CD8-positive, alpha-beta memory T cell (primary cell): ENCODE results near the gene CRMP1. TPM values are rescaled to one million over a fixed set of nuclear protein-coding genes. Genes with fewer than 3 reads are reported as not detected.

Experiments used
- CTCF ChIA-PET: fragments of 350-600 bp; sonication (Branson Sonifier 250); formaldehyde crosslinking; loops from one replicate; lab custom pipeline; 2021; ENCODE audit warnings: antibody characterized with exemption; lab: Charles Lee
- POLR2A ChIA-PET: fragments of 350-600 bp; sonication (Branson Sonifier 250); formaldehyde crosslinking; loops from one replicate; lab custom pipeline; 2021; ENCODE audit warnings: antibody characterized with exemption; lab: Charles Lee
- DNase-seq, 5 donors: peaks; one replicate each; pipeline versions ENCODE4 v3.0.0 to v3.0.0-alpha.2; 2020 to 2022; ENCODE audit warnings: mixed read lengths in 1 of 5
- H3K27ac ChIP-seq: one replicate; pipeline ENCODE4 v1.7.0; 2013; ENCODE audit warnings: low read depth, mild to moderate bottlenecking, low read length, moderate library complexity
- H3K27me3 ChIP-seq: 2 replicates; pipeline ENCODE4 v1.7.0; 2013; ENCODE audit warnings: low read length, mild to moderate bottlenecking; ENCODE audit not compliant: insufficient read depth, poor library complexity, severe bottlenecking
- H3K36me3 ChIP-seq: 2 replicates; pipeline ENCODE4 v1.7.0; 2013; ENCODE audit warnings: mild to moderate bottlenecking, low read length, moderate library complexity; ENCODE audit not compliant: insufficient read depth
- H3K4me1 ChIP-seq: 2 replicates; pipeline ENCODE4 v1.7.0; 2013; ENCODE audit warnings: mild to moderate bottlenecking, low read length, moderate library complexity; ENCODE audit not compliant: insufficient read depth
- H3K4me3 ChIP-seq: 2 replicates; pipeline ENCODE4 v1.7.0; 2013; ENCODE audit warnings: mild to moderate bottlenecking, low read length
- H3K9me3 ChIP-seq: 2 replicates; pipeline ENCODE4 v1.7.0; 2013; ENCODE audit warnings: mild to moderate bottlenecking, low read length
- H3K27ac Mint-ChIP-seq, 8 donors: one replicate each; pipeline ENCODE4 v1.8.0; 2020 to 2021; ENCODE audit warnings: mixed read lengths in 8 of 8, mild to moderate bottlenecking in 6 of 8, inconsistent platforms in 3 of 8, moderate library complexity in 3 of 8
- H3K27me3 Mint-ChIP-seq, 2 donors: one replicate each; pipeline ENCODE4 v1.8.0; 2020 to 2021; ENCODE audit warnings: mixed read lengths in 2 of 2, mild to moderate bottlenecking in 1 of 2, moderate library complexity in 1 of 2
- H3K36me3 Mint-ChIP-seq, 3 donors: one replicate each; pipeline ENCODE4 v1.8.0; 2020 to 2021; ENCODE audit warnings: mixed read lengths in 3 of 3, inconsistent platforms in 1 of 3, mild to moderate bottlenecking in 1 of 3
- H3K4me1 Mint-ChIP-seq, 3 donors: one replicate each; pipeline ENCODE4 v1.8.0; 2020 to 2021; ENCODE audit warnings: mixed read lengths in 3 of 3, inconsistent platforms in 1 of 3, mild to moderate bottlenecking in 1 of 3
- H3K4me3 Mint-ChIP-seq, 7 donors: one replicate each; pipeline ENCODE4 v1.8.0; 2020 to 2021; ENCODE audit warnings: mixed read lengths in 7 of 7, mild to moderate bottlenecking in 6 of 7, moderate library complexity in 4 of 7, inconsistent platforms in 2 of 7
- H3K9me3 Mint-ChIP-seq, 5 donors: one replicate each; pipeline ENCODE4 v1.8.0; 2020 to 2022; ENCODE audit warnings: mixed read lengths in 5 of 5, mild to moderate bottlenecking in 3 of 5, moderate library complexity in 2 of 5, inconsistent platforms in 1 of 5
- polyA plus RNA-seq: library from polyadenylated mRNA; unstranded; fragments of 300-500 nt; fragmentation: Illumina TruSeq; gene quantifications from one replicate; pipeline ENCODE4 v1.2.3, GENCODE V29; 2021
- total RNA-seq, 2 experiments: library from RNA; stranded (reverse); gene quantifications; one replicate each; pipeline ENCODE4 v1.2.3, GENCODE V29; 2021

Gene CRMP1
- total and polyA plus RNA-seq, 3 experiments from 2014 or later: 0.10 TPM; not detected in 2

GRCh38 chr4:5930456-5930855, 37.6 kb upstream of the CRMP1 start:
- H3K9me3 ChIP-seq: no peaks in the 10 kb centered on the region
- DNase-seq: no peak
- no peak overlapping the region for H3K27ac ChIP-seq
- no peaks in the 10 kb centered on the region for H3K36me3 ChIP-seq
- Mint-ChIP-seq H3K36me3 (no peaks in the 10 kb centered on the region), H3K4me3 (no peak overlapping the region), H3K9me3 (no peaks in the 10 kb centered on the region), H3K4me1 (no peaks in the 10 kb centered on the region), H3K27ac (no peak overlapping the region), H3K27me3 (peaks cover 5 to 11% of the 10 kb centered on the region in 2 donors)
- H3K4me3 ChIP-seq: no peak overlapping the region
- ChIA-PET CTCF (interaction anchor here (1.2 kb wide), 1 partner anchor 10 kb away, joined by 3 read pairs; no protein-coding TSS in a partner anchor), POLR2A (no interaction called here)
- no peaks in the 10 kb centered on the region for H3K4me1 ChIP-seq
- H3K27me3 ChIP-seq: no peaks in the 10 kb centered on the region

DNA sequence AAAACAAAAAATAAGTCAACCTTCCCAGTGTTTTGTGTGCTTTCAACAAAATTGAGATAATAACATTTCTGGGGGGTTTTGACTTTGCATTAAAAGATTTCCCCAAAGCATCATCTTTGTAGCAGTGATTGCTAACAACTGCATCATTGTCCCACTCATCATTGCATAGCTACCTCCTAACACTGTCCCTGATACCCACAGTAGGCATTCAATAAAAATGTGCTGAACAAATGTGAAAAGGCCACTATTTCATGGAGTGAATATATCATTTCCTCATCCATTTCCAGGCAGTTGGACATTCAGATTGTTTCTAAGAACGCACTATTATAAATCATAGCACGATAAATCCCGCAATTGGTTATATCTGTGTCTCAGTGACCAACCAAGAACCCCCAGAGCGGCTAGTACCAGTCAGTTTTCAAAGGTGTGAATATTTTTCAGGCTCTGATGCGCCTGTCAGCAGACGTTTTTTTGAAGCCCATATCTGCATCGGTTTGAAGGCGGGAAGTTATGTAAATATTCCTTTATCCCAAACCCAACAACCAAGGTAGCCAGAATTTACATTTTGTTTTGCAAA, 36.0 kb upstream of the CRMP1 start:
- DNase-seq: no peak
- no peak overlapping the region for H3K4me3 ChIP-seq
- Mint-ChIP-seq H3K4me3 (no peak overlapping the region), H3K9me3 (no peaks in the 10 kb centered on the region), H3K36me3 (no peaks in the 10 kb centered on the region), H3K27ac (no peak overlapping the region), H3K27me3 (peaks cover 1 to 8% of the 10 kb centered on the region in 2 donors), H3K4me1 (no peaks in the 10 kb centered on the region)
- H3K9me3 ChIP-seq: no peaks in the 10 kb centered on the region
- CTCF ChIA-PET: no interaction called here
- no peaks in the 10 kb centered on the region for H3K27me3 ChIP-seq
- no peaks in the 10 kb centered on the region for H3K36me3 ChIP-seq
- POLR2A ChIA-PET: no interaction called here
- no peaks in the 10 kb centered on the region for H3K4me1 ChIP-seq
- no peak overlapping the region for H3K27ac ChIP-seq

GRCh38 chr4:5928274-5928673, 35.4 kb upstream of the CRMP1 start:
- no peaks in the 10 kb centered on the region for H3K4me1 Mint-ChIP-seq
- DNase-seq: no peak
- no peaks in the 10 kb centered on the region for H3K9me3 Mint-ChIP-seq
- peaks cover 1 to 12% of the 10 kb centered on the region in 2 donors for H3K27me3 Mint-ChIP-seq
- H3K36me3 Mint-ChIP-seq: no peaks in the 10 kb centered on the region
- Histone ChIP-seq H3K36me3 (no peaks in the 10 kb centered on the region), H3K27me3 (no peaks in the 10 kb centered on the region), H3K9me3 (no peaks in the 10 kb centered on the region), H3K4me3 (no peak overlapping the region), H3K4me1 (no peaks in the 10 kb centered on the region), H3K27ac (no peak overlapping the region)
- H3K4me3 Mint-ChIP-seq: no peak overlapping the region
- POLR2A ChIA-PET: no interaction called here
- CTCF ChIA-PET: no interaction called here
- H3K27ac Mint-ChIP-seq: no peak overlapping the region

- no peak overlapping the region for H3K27ac Mint-ChIP-seq
- H3K4me1 Mint-ChIP-seq: no peaks in the 10 kb centered on the region
- H3K9me3 ChIP-seq: no peaks in the 10 kb centered on the region
- ChIA-PET POLR2A (no interaction called here), CTCF (no interaction called here)
- H3K27ac ChIP-seq: no peak overlapping the region
- no peaks in the 10 kb centered on the region for H3K36me3 Mint-ChIP-seq
- H3K27me3 Mint-ChIP-seq: peaks cover 1 to 17% of the 10 kb centered on the region in 2 donors
- no peaks in the 10 kb centered on the region for H3K36me3 ChIP-seq
- H3K4me1 ChIP-seq: no peaks in the 10 kb centered on the region
- H3K27me3 ChIP-seq: no peaks in the 10 kb centered on the region
- H3K4me3 Mint-ChIP-seq: no peak overlapping the region
- no peaks in the 10 kb centered on the region for H3K9me3 Mint-ChIP-seq
- DNase-seq: no peak
- H3K4me3 ChIP-seq: no peak overlapping the region
These were observed 34.9 kb upstream of the CRMP1 start for GRCh38 chr4:5927747-5928146.

- Mint-ChIP-seq H3K27ac (no peak overlapping the region), H3K4me1 (no peaks in the 10 kb centered on the region), H3K36me3 (no peaks in the 10 kb centered on the region), H3K27me3 (peaks cover 1 to 18% of the 10 kb centered on the region in 2 donors), H3K4me3 (no peak overlapping the region), H3K9me3 (no peaks in the 10 kb centered on the region)
- CTCF ChIA-PET: no interaction called here
- no peaks in the 10 kb centered on the region for H3K9me3 ChIP-seq
- no peak overlapping the region for H3K4me3 ChIP-seq
- DNase-seq: no peak
- H3K27ac ChIP-seq: no peak overlapping the region
- no peaks in the 10 kb centered on the region for H3K4me1 ChIP-seq
- no peaks in the 10 kb centered on the region for H3K27me3 ChIP-seq
- POLR2A ChIA-PET: no interaction called here
- H3K36me3 ChIP-seq: no peaks in the 10 kb centered on the region
These were observed 34.2 kb upstream of the CRMP1 start for GRCh38 chr4:5927116-5927515.

- Histone ChIP-seq H3K36me3 (no peaks in the 10 kb centered on the region), H3K27me3 (no peaks in the 10 kb centered on the region), H3K4me3 (no peak overlapping the region), H3K27ac (no peak overlapping the region), H3K4me1 (no peaks in the 10 kb centered on the region), H3K9me3 (no peaks in the 10 kb centered on the region)
- ChIA-PET CTCF (no interaction called here), POLR2A (no interaction called here)
- H3K9me3 Mint-ChIP-seq: no peaks in the 10 kb centered on the region
- peaks cover 1 to 20% of the 10 kb centered on the region in 2 donors for H3K27me3 Mint-ChIP-seq
- H3K27ac Mint-ChIP-seq: no peak overlapping the region
- no peak for DNase-seq
- H3K4me3 Mint-ChIP-seq: no peak overlapping the region
- H3K4me1 Mint-ChIP-seq: no peaks in the 10 kb centered on the region
- H3K36me3 Mint-ChIP-seq: no peaks in the 10 kb centered on the region
These were observed 33.7 kb upstream of the CRMP1 start for GRCh38 chr4:5926598-5926997.

- CTCF ChIA-PET: no interaction called here
- H3K4me1 Mint-ChIP-seq: no peaks in the 10 kb centered on the region
These were observed 32.7 kb upstream of the CRMP1 start for GRCh38 chr4:5925419-5926200.

DNA sequence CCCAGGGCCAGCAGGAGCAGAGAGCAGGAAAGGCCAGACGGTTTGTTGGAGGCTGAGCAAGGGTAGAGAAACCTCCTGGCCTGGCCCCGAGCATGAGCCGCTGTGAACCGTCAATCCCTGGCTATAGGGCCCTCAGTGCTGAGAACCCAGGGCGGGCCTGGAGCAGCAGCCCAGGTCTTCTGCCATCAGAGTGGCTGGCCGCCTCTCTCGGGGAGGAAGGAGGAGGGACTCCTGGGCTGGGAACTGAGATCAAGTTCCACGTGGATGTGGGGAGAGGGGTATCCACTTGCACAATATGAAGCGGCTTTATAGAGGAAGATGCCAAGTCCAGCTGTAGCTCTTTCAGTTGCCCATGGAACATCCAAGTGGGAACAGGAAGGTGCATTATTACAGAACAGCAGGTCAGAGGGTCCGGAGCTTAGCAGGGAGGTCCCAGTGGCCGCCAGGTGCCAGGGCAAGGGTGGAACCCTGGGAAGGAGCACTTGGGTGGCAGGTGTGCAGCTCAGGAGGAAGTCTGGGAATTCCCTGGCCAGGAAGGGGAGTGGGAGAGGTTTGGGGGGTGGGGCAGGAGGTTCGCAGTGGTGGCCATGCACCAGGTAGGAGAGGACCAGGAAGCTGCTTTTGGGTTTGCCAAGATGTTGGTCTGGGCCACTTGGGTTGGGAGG, 31.7 kb upstream of the CRMP1 start:
- POLR2A ChIA-PET: no interaction called here
- no peaks in the 10 kb centered on the region for H3K4me1 Mint-ChIP-seq
- H3K27me3 ChIP-seq: no peaks in the 10 kb centered on the region
- no peak overlapping the region for H3K4me3 ChIP-seq
- no peak overlapping the region for H3K4me3 Mint-ChIP-seq
- no peaks in the 10 kb centered on the region for H3K36me3 ChIP-seq
- H3K4me1 ChIP-seq: no peaks in the 10 kb centered on the region
- no peak overlapping the region for H3K27ac ChIP-seq
- DNase-seq: no peak
- H3K9me3 ChIP-seq: no peaks in the 10 kb centered on the region
- H3K9me3 Mint-ChIP-seq: no peaks in the 10 kb centered on the region
- CTCF ChIA-PET: no interaction called here
- no peaks in the 10 kb centered on the region for H3K36me3 Mint-ChIP-seq
- no peak overlapping the region for H3K27ac Mint-ChIP-seq
- H3K27me3 Mint-ChIP-seq: peaks cover 3 to 28% of the 10 kb centered on the region in 2 donors

More at GRCh38 chr4:5925419-5926200, 32.7 kb upstream of the CRMP1 start:
- no peak overlapping the region for H3K27ac Mint-ChIP-seq
- peaks cover 3 to 25% of the 10 kb centered on the region in 2 donors for H3K27me3 Mint-ChIP-seq
- no peaks in the 10 kb centered on the region for H3K9me3 Mint-ChIP-seq
- H3K36me3 Mint-ChIP-seq: no peaks in the 10 kb centered on the region
- Histone ChIP-seq H3K4me1 (no peaks in the 10 kb centered on the region), H3K4me3 (no peak overlapping the region), H3K27ac (no peak overlapping the region), H3K36me3 (no peaks in the 10 kb centered on the region), H3K27me3 (no peaks in the 10 kb centered on the region), H3K9me3 (no peaks in the 10 kb centered on the region)
- DNase-seq: no peak
- no peak overlapping the region for H3K4me3 Mint-ChIP-seq
- POLR2A ChIA-PET: no interaction called here
